Neural progenitor cell (in vitro differentiated cells): ENCODE data around the gene RPH3AL. TPM values are rescaled to one million over a fixed set of nuclear protein-coding genes. Genes with fewer than 3 reads are reported as not detected.
"Not testable (repeated sequence)": the region's sequence is repeated elsewhere in the genome, so short reads cannot be mapped to it uniquely, and the experiment has no call there.

Experiments
- DNase-seq: peaks from one replicate; pipeline ENCODE4 v3.0.0-alpha.2; 2016; ENCODE audit warnings: low spot score
- H2AFZ ChIP-seq: fragments of 200-600 bp; sonication (generic); replicated peaks from 2 replicates; pipeline ENCODE4 v1.6.1; 2016; ENCODE audit warnings: antibody characterized with exemption
- H3F3A ChIP-seq: fragments of 200-600 bp; sonication (generic); 2 replicates; pipeline ENCODE4 v1.6.1; 2016; ENCODE audit warnings: antibody characterized with exemption, low read depth
- H3K27ac ChIP-seq: fragments of 200-600 bp; sonication (generic); 2 replicates; pipeline ENCODE4 v1.5.1; 2016; ENCODE audit warnings: mild to moderate bottlenecking
- H3K27me3 ChIP-seq: fragments of 200-600 bp; sonication (generic); 2 replicates; pipeline ENCODE4 v1.6.1; 2016; ENCODE audit warnings: mild to moderate bottlenecking, moderate library complexity
- H3K36me3 ChIP-seq: fragments of 200-600 bp; sonication (generic); 2 replicates; pipeline ENCODE4 v1.5.1; 2016
- H3K4me1 ChIP-seq: fragments of 200-600 bp; sonication (generic); 2 replicates; pipeline ENCODE4 v1.6.1; 2016; ENCODE audit warnings: mixed run types
- H3K4me2 ChIP-seq: fragments of 200-600 bp; sonication (generic); 2 replicates; pipeline ENCODE4 v1.6.1; 2016
- H3K4me3 ChIP-seq: fragments of 200-600 bp; sonication (generic); 2 replicates; pipeline ENCODE4 v1.5.1; 2016
- H3K79me2 ChIP-seq: fragments of 200-600 bp; sonication (generic); 2 replicates; pipeline ENCODE4 v1.6.1; 2016; ENCODE audit warnings: low read depth
- H3K9ac ChIP-seq: fragments of 200-600 bp; sonication (generic); 2 replicates; pipeline ENCODE4 v1.6.1; 2016
- H3K9me3 ChIP-seq: fragments of 200-600 bp; sonication (generic); 2 replicates; pipeline ENCODE4 v1.5.1; 2016; ENCODE audit warnings: low read depth
- H4K20me1 ChIP-seq: fragments of 200-600 bp; sonication (generic); 2 replicates; pipeline ENCODE4 v1.6.1; 2016; ENCODE audit warnings: low read depth
- H3K27ac Mint-ChIP-seq: 3 replicates; pipeline ENCODE4 v1.8.0; 2021; ENCODE audit warnings: mixed read lengths
- H3K27me3 Mint-ChIP-seq: 2 replicates; pipeline ENCODE4 v1.8.0; 2022; ENCODE audit warnings: low read depth, mild to moderate bottlenecking, inconsistent platforms, moderate library complexity, mixed read lengths; ENCODE audit not compliant: insufficient read depth
- H3K36me3 Mint-ChIP-seq: 3 replicates; pipeline ENCODE4 v1.8.0; 2021; ENCODE audit warnings: mixed read lengths
- H3K4me1 Mint-ChIP-seq: 3 replicates; pipeline ENCODE4 v1.8.0; 2021; ENCODE audit warnings: mixed read lengths
- H3K4me3 Mint-ChIP-seq: 3 replicates; pipeline ENCODE4 v1.8.0; 2021; ENCODE audit warnings: mild to moderate bottlenecking, moderate library complexity, mixed read lengths
- H3K9me3 Mint-ChIP-seq: 3 replicates; pipeline ENCODE4 v1.8.0; 2020; ENCODE audit warnings: mixed read lengths
- EZH2 ChIP-seq: fragments of 200-600 bp; sonication (generic); IDR thresholded peaks from 2 replicates; pipeline ENCODE4 v1.6.1; 2017; ENCODE audit warnings: antibody characterized with exemption, mild to moderate bottlenecking, moderate library complexity
- EZH2phosphoT487 ChIP-seq: fragments of 200-600 bp; sonication (generic); IDR thresholded peaks from 2 replicates; pipeline ENCODE4 v1.6.1; 2017; ENCODE audit warnings: antibody characterized with exemption
- total RNA-seq: library from RNA; depleted of rRNA; stranded (reverse); fragments of >200 nt; gene quantifications from 2 replicates; pipeline ENCODE4 v1.2.3, GENCODE V29; 2015; ENCODE audit warnings: low replicate concordance
- TF ChIP-seq, protein P1 (sequence below): fragments of 200-600 bp; sonication (generic); IDR thresholded peaks from 2 replicates; pipeline ENCODE4 v1.5.1; 2017; ENCODE audit warnings: antibody characterized with exemption, mild to moderate bottlenecking

The RPH3AL gene
- total RNA-seq, 1 donor from 2014 or later, result 7.5 TPM

GRCh38 chr17:170130-170670 lies 182.4 kb downstream of the RPH3AL start:
- DNase-seq, result no peak
- Histone ChIP-seq H2AFZ (no peak overlapping the region), H3K4me3 (no peak overlapping the region), H3K4me1 (no peaks in the 10 kb centered on the region), H3K27ac (no peak overlapping the region), H3K4me2 (no peak overlapping the region), H3F3A (no peaks in the 10 kb centered on the region), H3K79me2 (no peaks in the 10 kb centered on the region), H3K9me3 (no peaks in the 10 kb centered on the region), H3K27me3 (no peaks in the 10 kb centered on the region), H3K9ac (no peak overlapping the region), H3K36me3 (no peaks in the 10 kb centered on the region), H4K20me1 (no peaks in the 10 kb centered on the region)
- Mint-ChIP-seq H3K9me3 (peaks cover 4% of the 10 kb centered on the region), H3K4me1 (peaks cover 2% of the 10 kb centered on the region), H3K36me3 (no peaks in the 10 kb centered on the region), H3K4me3 (no peak overlapping the region), H3K27ac (peak overlapping the region; percentile 74), H3K27me3 (peaks cover 5% of the 10 kb centered on the region)
- no peak for TF ChIP-seq EZH2
- TF ChIP-seq, protein P1, sequence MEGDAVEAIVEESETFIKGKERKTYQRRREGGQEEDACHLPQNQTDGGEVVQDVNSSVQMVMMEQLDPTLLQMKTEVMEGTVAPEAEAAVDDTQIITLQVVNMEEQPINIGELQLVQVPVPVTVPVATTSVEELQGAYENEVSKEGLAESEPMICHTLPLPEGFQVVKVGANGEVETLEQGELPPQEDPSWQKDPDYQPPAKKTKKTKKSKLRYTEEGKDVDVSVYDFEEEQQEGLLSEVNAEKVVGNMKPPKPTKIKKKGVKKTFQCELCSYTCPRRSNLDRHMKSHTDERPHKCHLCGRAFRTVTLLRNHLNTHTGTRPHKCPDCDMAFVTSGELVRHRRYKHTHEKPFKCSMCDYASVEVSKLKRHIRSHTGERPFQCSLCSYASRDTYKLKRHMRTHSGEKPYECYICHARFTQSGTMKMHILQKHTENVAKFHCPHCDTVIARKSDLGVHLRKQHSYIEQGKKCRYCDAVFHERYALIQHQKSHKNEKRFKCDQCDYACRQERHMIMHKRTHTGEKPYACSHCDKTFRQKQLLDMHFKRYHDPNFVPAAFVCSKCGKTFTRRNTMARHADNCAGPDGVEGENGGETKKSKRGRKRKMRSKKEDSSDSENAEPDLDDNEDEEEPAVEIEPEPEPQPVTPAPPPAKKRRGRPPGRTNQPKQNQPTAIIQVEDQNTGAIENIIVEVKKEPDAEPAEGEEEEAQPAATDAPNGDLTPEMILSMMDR, result no peak
- TF ChIP-seq EZH2phosphoT487, result no peak

GRCh38 chr17:168614-169013 lies 184.0 kb downstream of the RPH3AL start:
- not testable (repeated sequence) for H3K27me3 Mint-ChIP-seq, H3K27me3 ChIP-seq, H3K27ac Mint-ChIP-seq, H3K4me1 Mint-ChIP-seq, H3K4me1 ChIP-seq, H3K36me3 Mint-ChIP-seq, H4K20me1 ChIP-seq, H3K9ac ChIP-seq, H3F3A ChIP-seq, H2AFZ ChIP-seq, H3K79me2 ChIP-seq, H3K9me3 Mint-ChIP-seq, DNase-seq, H3K4me3 Mint-ChIP-seq, H3K4me3 ChIP-seq, H3K4me2 ChIP-seq, H3K27ac ChIP-seq, H3K9me3 ChIP-seq, H3K36me3 ChIP-seq

DNA sequence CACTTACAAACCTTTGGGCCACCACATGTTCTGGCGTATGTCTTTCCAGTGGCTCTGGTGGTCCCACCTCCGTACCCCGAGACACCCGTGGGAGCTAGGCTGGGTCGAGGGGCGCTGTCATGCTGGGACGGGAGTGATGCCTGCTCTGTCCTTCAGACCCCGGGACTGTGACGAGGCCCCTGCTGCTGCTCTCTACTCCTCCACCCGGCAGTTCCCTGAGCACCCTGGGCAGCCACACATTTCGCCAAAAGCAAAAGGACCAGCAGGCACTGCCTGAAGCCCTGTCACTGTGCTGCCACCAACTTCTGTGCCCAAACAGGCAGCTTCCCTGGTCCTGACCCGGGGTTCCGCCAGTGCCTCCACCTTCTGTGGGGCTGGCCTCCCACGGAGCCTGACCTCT lies 186.7 kb downstream of the RPH3AL start:
- Histone ChIP-seq H3K79me2 (no peaks in the 10 kb centered on the region), H3K27me3 (no peaks in the 10 kb centered on the region), H3K4me1 (peaks cover 9% of the 10 kb centered on the region), H3K4me3 (no peak overlapping the region), H2AFZ (no peak overlapping the region), H3K27ac (no peak overlapping the region), H4K20me1 (no peaks in the 10 kb centered on the region), H3K9ac (no peak overlapping the region), H3K36me3 (no peaks in the 10 kb centered on the region), H3K9me3 (no peaks in the 10 kb centered on the region), H3F3A (no peaks in the 10 kb centered on the region), H3K4me2 (no peak overlapping the region)
- no peaks in the 10 kb centered on the region for H3K9me3 Mint-ChIP-seq
- H3K27me3 Mint-ChIP-seq, result peaks cover 4% of the 10 kb centered on the region
- TF ChIP-seq, protein P1, result no peak
- TF ChIP-seq EZH2, result no peak
- TF ChIP-seq EZH2phosphoT487, result no peak
- H3K36me3 Mint-ChIP-seq, result no peaks in the 10 kb centered on the region
- peaks cover 12% of the 10 kb centered on the region for H3K4me1 Mint-ChIP-seq
- no peak overlapping the region for H3K4me3 Mint-ChIP-seq
- H3K27ac Mint-ChIP-seq, result no peak overlapping the region
- DNase-seq, result no peak

GRCh38 chr17:164303-165235 lies 188.0 kb downstream of the RPH3AL start:
- Histone ChIP-seq H3K79me2 (no peaks in the 10 kb centered on the region), H3K9ac (no peak overlapping the region), H3K4me3 (no peak overlapping the region), H3F3A (no peaks in the 10 kb centered on the region), H3K36me3 (no peaks in the 10 kb centered on the region), H4K20me1 (no peaks in the 10 kb centered on the region), H3K4me1 (peaks cover 9% of the 10 kb centered on the region), H2AFZ (peak overlapping the region; percentile 70), H3K9me3 (no peaks in the 10 kb centered on the region), H3K27ac (no peak overlapping the region), H3K4me2 (peak overlapping the region; percentile 2), H3K27me3 (no peaks in the 10 kb centered on the region)
- H3K36me3 Mint-ChIP-seq, result no peaks in the 10 kb centered on the region
- no peaks in the 10 kb centered on the region for H3K9me3 Mint-ChIP-seq
- H3K4me1 Mint-ChIP-seq, result peaks cover 12% of the 10 kb centered on the region
- peak overlapping the region; percentile 98 for H3K27ac Mint-ChIP-seq
- H3K4me3 Mint-ChIP-seq, result no peak overlapping the region
- DNase-seq, result peak; percentile 85
- TF ChIP-seq, protein P1, result peak; percentile 75
- TF ChIP-seq EZH2, result no peak
- H3K27me3 Mint-ChIP-seq, result peaks cover 4% of the 10 kb centered on the region
